ENCODE data around the gene LMX1B.
"Not testable (repeated sequence)": the region's sequence is repeated elsewhere in the genome, so short reads cannot be mapped to it uniquely, and the experiment has no call there.

Gene LMX1B

DNA sequence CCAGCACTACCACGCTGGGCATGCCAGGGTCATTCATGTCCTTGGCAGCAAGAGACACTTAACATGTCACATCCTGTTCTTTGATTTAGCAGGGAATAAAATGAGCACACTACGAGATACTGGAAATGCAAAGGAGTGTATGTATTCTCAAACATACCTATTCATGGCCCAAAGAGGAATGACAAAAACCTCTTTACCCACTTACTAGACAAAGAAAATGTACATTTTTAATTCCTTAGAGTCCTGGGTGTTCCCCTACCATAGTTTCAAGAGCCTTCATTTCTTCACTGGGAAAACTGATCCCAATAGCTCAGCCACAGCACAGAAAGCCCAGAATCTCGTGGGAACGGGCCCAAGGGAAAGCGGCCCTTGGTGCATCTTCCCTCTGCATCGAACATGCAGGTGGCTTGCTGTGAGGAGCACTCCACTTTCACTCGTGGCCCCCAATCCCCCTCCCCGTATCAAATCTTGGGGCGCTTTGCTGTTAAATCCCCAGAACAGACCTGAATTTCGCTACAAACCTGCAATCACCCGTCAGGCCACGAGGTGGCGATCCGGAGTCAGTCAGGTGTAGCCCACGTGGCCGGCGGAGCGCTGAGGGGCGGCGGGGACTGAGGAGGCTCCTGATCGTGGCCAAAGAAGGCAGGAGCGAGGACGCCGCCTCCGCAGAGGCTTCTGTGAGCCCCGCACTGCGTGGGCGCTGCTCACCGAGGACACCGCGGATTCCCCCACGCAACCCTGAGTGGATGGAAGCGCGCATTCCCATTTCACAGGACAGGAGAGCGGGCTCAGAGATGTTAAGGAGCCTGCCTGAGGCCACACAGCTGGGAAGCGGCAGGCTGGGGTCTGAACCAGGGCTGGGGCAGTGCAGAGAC, 91.4 kb downstream of the LMX1B start:
- H3K9me3 Mint-ChIP-seq: no peaks in the 10 kb centered on the region
- peak; percentile 84 to 86 for DNase-seq
- H3K4me3 Mint-ChIP-seq: peak overlapping the region; percentile 70 to 73
- ATAC-seq: peak; percentile 78
- H3K27me3 Mint-ChIP-seq: peaks cover 47% of the 10 kb centered on the region
- H3K27ac Mint-ChIP-seq: peak overlapping the region; percentile 29 to 31
- peaks cover 17% of the 10 kb centered on the region for H3K4me1 Mint-ChIP-seq

DNA sequence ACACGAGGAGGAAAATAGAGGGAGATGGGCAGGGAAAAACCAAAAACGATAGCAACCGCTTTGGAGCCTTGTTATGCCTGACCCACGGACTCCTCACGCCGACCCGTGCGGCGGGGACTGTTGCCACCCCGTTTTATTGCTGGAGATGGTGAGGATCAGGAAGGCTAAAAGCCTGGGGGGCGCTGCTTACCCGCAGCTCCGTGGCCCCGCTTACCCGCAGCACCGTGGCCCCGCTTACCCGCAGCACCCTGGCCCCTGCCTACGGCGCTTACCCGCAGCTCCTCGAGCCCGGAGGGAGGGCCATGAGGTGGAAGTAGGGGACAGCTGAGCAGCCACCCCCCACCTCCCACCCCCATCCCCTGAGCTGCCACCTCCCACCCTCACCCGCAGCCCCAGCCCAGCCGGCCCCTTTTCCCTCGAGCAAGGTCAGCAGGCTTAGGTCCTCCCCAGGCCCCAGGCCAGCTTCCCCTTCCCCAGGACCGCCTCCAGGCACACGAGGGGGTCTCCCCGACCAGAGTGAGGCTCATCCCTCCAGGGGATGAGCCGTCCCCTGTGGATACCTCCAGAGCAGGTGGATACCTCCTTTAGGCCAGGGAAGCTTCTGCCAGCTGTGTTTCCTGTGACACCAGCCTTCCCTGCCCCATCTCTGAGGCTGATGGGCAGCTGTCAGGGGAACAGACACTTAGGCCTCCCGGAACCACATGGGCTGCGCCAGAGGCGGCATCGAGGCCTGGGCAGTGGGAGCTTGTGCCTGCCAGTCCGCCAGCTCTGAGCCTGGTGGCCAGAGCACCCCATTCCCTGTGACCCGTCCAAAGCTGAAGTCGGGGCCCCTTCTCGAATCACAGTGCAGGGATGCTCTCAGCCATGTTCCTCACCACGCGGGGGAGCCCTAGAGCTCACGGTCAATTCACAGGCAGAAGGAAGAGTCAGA, 92.3 kb downstream of the LMX1B start:
- Mint-ChIP-seq H3K27ac (no peak overlapping the region), H3K4me1 (peaks cover 17% of the 10 kb centered on the region), H3K9me3 (no peaks in the 10 kb centered on the region), H3K4me3 (peak overlapping the region; percentile 70 to 73), H3K27me3 (peaks cover 47% of the 10 kb centered on the region)
- DNase-seq: peak; percentile 66 to 71
- peak; percentile 73 for ATAC-seq

DNA sequence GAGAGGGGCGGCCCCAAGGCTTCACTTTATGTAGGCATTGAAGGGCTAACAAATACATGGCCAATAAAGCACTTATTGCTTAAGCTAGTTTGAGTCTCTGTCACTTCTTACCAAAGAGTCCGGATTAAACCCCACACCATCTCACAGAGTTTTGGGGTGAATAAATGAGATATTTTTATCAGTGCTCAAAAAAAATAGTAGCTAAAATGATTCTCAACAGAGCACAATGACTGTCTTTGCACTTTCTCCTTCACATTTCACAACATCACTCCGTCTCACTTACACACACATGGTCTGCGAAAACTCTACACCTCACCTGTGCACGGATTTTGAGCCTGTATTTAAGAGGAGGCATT, 92.9 kb downstream of the LMX1B start:
- DNase-seq (no peak), ATAC-seq (no peak)
- Mint-ChIP-seq H3K4me1 (peaks cover 17% of the 10 kb centered on the region), H3K27me3 (peaks cover 40% of the 10 kb centered on the region), H3K9me3 (no peaks in the 10 kb centered on the region), H3K4me3 (no peak overlapping the region), H3K27ac (no peak overlapping the region)

DNA sequence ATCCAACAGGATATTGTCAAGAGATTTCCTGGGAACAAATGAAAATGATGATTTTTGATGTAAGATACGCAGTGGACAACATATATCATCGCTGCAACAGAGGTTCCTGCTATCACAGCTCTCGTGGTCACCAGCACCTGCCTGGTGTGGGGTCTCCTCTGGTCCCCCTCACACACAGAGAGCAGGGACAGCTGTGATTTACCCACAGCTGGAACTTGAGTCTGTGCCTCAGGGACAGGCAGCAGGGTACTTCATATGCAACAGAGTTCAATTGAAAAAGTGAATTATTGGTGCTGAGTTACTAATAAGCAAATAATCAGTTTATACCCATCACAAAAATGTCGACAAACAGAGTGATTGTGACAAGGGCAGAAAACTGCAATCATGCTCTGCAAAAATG, 93.4 kb downstream of the LMX1B start:
- peaks cover 17% of the 10 kb centered on the region for H3K4me1 Mint-ChIP-seq
- peaks cover 36% of the 10 kb centered on the region for H3K27me3 Mint-ChIP-seq
- H3K9me3 Mint-ChIP-seq: no peaks in the 10 kb centered on the region
- no peak for DNase-seq
- H3K27ac Mint-ChIP-seq: no peak overlapping the region
- H3K4me3 Mint-ChIP-seq: no peak overlapping the region
- no peak for ATAC-seq

DNA sequence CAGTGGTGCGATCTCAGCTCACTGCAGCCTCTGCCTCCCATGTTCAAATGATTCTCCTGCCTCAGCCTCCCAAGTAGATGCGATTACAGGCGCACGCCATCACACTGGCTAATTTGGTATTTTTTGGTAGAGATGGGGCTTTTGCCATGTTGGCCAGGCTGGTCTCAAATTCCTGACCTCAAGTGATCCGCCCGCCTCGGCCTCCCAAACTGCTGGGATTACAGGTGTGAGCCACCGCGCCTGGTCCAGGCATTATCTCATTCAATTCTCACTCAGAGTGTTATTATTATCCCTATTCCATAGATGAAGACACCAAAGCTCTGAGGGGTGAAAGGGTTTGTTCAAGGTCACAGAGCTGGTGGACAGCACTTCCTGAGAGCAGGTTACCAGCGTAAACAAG, 94.0 kb downstream of the LMX1B start:
- not testable (repeated sequence) for H3K27ac Mint-ChIP-seq, H3K9me3 Mint-ChIP-seq, H3K4me3 Mint-ChIP-seq, ATAC-seq, DNase-seq
- peaks cover 30% of the 10 kb centered on the region for H3K27me3 Mint-ChIP-seq
- peaks cover 17% of the 10 kb centered on the region for H3K4me1 Mint-ChIP-seq

DNA sequence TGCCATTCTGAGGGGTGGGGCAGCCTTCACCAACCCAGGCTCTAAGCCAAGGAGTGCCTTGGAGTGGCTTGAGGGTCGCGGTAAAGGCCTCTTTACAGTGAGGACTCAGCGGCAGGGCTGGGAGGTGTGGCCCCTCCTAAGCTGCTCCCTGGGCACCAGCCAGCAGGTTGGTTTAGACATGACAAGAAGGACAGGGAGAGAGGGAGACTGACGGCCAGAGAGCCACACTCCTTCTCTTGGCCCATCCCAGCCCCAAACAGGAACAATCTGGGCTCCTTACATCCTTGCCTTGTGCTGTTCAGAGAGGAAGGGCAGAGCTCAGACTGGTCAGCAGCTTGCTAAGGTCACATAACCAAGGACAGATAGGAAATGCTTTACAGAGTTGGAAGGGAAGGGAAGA, 94.5 kb downstream of the LMX1B start:
- no peak overlapping the region for H3K27ac Mint-ChIP-seq
- no peak overlapping the region for H3K4me3 Mint-ChIP-seq
- ATAC-seq: no peak
- peaks cover 17% of the 10 kb centered on the region for H3K4me1 Mint-ChIP-seq
- H3K27me3 Mint-ChIP-seq: peaks cover 25% of the 10 kb centered on the region
- no peak for DNase-seq
- H3K9me3 Mint-ChIP-seq: no peaks in the 10 kb centered on the region

DNA sequence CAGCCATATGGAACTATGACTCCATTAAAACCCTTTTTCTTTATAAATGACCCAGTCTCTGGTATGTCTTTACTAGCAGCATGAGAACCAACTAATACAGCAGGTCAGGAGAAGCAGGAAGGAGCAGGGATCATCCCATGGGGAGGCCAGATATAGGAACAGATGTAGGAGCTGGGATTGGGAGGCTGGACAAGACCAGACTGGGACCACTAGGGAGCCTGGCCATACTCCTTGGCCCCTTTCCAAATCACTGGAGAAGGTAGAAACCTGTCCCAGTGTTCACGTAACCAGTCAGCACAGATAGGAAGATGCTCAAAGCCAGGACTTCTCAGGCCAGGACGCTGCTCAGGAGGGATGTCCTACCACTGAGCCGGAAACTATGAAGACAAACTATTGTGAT, 95.5 kb downstream of the LMX1B start:
- H3K27ac Mint-ChIP-seq: no peak overlapping the region
- DNase-seq (no peak), ATAC-seq (no peak)
- peaks cover 16% of the 10 kb centered on the region for H3K4me1 Mint-ChIP-seq
- H3K9me3 Mint-ChIP-seq: no peaks in the 10 kb centered on the region
- peaks cover 15% of the 10 kb centered on the region for H3K27me3 Mint-ChIP-seq
- H3K4me3 Mint-ChIP-seq: no peak overlapping the region

DNA sequence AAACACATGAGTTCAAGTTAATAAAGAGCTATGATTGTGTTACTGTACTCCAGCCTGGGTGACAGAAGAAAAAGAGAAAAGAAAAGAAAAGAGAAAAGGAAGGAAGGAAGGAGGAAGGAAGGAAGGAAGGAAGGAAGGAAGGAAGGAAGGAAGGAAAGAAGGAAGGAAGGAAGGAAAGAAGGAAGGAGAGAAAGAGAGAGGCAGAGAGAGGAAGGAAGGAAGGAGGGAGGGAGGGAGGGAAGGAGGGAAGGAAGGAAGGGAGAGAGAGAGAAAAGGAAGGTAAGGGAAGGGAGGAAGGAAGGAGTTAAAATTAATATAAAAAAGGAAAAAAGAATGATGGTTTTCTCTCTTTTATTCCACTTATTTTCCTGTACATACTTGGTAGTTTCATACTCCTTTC, 101.7 kb downstream of the LMX1B start:
- H3K27ac Mint-ChIP-seq: no peak overlapping the region

DNA sequence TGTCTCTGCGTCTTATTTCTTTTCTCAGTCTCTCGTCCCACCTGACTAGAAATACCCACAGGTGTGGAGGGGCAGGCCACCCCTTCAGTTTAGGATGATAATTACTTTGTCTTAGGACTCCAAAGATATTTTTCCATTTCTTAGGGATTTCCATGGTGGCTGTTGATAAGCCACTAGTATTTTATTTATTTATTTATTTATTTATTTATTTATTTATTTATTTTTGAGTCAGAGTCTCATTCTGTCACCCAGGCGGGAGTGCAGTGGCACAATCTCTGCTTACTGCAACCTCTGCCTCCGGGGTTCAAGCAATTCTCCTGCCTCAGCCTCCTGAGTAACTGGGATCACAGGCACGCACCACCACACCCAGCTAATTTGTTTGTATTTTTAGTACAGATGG, 103.7 kb downstream of the LMX1B start:
- not testable (repeated sequence) for H3K27me3 Mint-ChIP-seq, DNase-seq, H3K27ac Mint-ChIP-seq, ATAC-seq, H3K4me3 Mint-ChIP-seq, H3K9me3 Mint-ChIP-seq
- H3K4me1 Mint-ChIP-seq: peaks cover 39% of the 10 kb centered on the region

More for the DNA sequence above, 101.7 kb downstream of the LMX1B start:
- no peak for ATAC-seq
- Mint-ChIP-seq H3K4me1 (peaks cover 19% of the 10 kb centered on the region), H3K27me3 (no peaks in the 10 kb centered on the region), H3K4me3 (no peak overlapping the region), H3K9me3 (no peaks in the 10 kb centered on the region)
- no peak for DNase-seq

DNA sequence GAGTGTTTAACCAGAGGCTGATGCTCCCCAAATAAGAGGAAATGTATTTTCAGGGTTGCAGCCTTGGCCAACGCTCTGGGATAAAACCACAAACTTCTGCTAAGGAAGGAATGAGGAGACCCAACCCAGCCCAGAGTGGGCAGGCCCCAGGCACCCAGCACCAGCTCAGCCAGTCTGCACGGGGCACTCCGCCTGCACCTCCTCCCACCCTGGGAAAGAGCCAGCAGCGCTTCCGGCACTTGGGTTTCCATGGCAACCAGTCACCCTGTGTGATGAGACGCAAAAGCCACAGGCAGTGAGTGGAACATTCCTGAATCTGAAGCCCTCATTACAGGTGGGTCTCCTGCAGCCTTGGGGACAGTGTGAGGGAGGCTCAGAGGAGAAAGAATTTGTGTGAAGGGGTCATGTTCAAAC, 105.9 kb downstream of the LMX1B start:
- peak; percentile 68 to 87 for DNase-seq
- Mint-ChIP-seq H3K27me3 (no peaks in the 10 kb centered on the region), H3K27ac (peak overlapping the region; percentile 56 to 96), H3K9me3 (no peaks in the 10 kb centered on the region), H3K4me3 (peak overlapping the region; percentile 71 to 75), H3K4me1 (peaks cover 49% of the 10 kb centered on the region)
- ATAC-seq: peak; percentile 65

DNA sequence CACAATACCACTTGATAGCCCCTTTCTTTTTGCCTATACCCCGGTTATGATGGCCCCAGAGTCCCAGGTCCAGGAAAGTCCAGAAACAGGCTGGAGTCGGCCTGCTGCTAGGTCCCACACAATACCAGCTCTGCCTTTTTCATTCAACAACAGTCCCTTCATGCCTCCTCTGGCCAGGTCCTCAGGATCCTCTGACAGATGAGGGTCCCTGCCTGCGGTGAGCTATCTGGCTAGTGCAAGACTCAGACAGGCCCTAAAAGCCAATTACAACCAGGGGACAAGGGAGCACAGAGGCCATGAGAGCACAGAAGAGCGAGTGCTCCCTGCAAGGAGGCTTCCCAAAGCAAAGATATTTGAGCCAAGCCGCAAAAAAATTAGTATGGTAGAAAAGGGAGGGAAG, 106.3 kb downstream of the LMX1B start:
- Mint-ChIP-seq H3K27me3 (no peaks in the 10 kb centered on the region), H3K4me3 (peak overlapping the region; percentile 71 to 75), H3K4me1 (peaks cover 49% of the 10 kb centered on the region), H3K9me3 (no peaks in the 10 kb centered on the region), H3K27ac (peak overlapping the region; percentile 56 to 96)
- no peak for DNase-seq
- no peak for ATAC-seq

DNA sequence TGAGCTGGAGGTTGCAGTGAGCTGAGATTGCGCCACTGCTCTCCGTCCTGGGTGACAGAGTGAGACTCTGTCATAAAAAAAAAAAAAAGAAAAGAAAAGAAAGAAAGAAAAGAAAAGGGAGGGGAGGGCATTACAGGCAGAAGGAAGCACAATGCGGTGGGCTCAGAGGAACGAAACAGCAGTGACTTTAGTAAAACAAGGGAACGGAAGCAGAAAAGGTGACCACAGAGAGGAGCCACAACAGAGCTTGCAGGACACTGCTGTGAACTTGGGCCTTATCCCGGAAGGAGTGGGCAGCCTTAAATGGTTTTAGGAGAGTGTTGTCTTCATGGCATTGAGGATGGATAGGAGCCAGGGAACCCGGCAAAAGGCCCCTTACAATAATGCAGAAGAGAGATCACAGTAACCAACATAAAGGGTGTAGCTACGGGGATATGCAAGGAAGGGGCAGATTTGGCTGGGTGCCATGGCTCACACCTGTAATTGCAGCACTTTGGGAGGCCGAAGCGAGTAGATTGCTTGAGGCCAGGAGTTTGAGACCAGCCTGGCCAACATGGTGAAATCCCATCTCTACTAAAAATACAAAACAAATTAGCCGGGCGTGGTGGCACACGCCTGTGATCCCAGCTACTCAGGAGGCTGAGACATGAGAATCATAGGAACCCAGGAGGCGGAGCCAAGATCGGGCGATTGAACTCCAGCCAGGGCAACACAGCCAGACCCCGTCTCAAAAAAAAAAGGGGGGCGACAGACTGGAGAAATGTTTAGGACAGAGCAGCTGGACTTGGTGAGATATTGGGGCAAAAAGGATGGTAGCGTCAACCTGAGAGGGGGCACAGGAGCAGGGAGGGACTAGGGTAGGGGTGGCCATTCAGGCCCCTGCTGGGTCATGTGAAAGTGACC, 107.2 kb downstream of the LMX1B start:
- Mint-ChIP-seq H3K27ac (peak overlapping the region; percentile 19 to 80), H3K4me1 (peaks cover 49% of the 10 kb centered on the region), H3K27me3 (no peaks in the 10 kb centered on the region), H3K9me3 (no peaks in the 10 kb centered on the region), H3K4me3 (peak overlapping the region; percentile 69 to 75)
- ATAC-seq (peak; percentile 10), DNase-seq (peak; percentile 20 to 52)

DNA sequence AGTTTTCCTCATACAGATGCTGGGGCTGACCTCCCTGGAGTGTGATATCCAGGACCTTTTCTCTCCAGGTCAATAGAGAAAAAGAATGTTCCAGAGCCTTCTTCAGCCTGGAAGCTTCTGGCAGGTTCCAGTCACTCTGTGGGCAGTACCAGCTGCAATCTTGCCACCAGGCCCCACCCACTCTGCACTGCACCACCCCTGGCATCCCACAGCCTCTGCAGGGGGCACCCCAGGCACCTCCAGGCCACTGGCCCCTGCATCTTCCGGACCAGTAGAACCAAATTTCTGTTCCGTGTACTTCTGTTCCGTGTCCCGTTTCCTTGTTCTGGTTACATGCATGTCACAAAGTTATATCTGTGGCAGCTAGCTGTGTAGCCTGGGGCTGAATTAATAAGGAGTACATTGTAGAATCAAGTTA, 107.8 kb downstream of the LMX1B start:
- H3K27me3 Mint-ChIP-seq: no peaks in the 10 kb centered on the region
- no peaks in the 10 kb centered on the region for H3K9me3 Mint-ChIP-seq
- H3K27ac Mint-ChIP-seq: no peak overlapping the region
- peak overlapping the region; percentile 61 to 69 for H3K4me3 Mint-ChIP-seq
- ATAC-seq (no peak), DNase-seq (peak in 1 of 2 donors; percentile 32)
- H3K4me1 Mint-ChIP-seq: peaks cover 49% of the 10 kb centered on the region

DNA sequence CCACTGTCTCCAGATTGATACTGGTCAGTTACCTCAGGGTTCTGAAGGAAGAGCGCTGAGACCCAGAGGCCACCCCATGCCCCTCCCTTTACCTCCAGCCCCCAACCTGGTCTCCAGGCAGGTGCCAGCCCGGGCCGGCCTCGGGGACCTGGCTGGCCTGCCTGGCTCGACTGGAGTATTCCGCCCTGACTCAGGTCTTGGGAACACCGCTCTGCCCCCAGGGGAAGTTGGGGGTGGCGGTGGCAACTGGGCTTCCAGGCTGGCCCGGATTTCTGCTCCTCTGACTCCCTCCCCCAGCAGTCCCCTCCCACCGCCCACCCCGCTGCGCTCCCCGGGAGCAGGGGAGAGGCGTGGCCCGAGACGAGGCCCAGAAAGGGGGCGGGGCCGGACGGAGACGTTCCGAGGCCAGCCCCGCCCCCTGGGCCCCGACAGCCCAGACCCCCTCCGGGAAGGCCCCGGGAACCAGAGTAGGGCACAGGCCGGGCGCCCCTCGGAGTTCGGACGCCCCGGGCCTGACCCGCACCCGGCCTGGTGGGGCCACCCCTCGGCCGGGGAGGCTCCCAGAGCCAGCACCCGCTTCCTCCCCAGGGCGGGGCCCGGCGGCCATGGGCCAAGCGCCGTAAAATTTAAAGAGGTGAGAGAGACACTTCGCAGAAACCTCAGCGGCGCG, 108.7 kb downstream of the LMX1B start:
- Mint-ChIP-seq H3K4me1 (peaks cover 49% of the 10 kb centered on the region), H3K4me3 (peak overlapping the region; percentile 61 to 89), H3K27me3 (no peaks in the 10 kb centered on the region), H3K9me3 (no peaks in the 10 kb centered on the region), H3K27ac (peak overlapping the region; percentile 34 to 55)
- DNase-seq: peak; percentile 84 to 85
- peak; percentile 75 for ATAC-seq
